Stimulated activated CD4-positive, alpha-beta T cell treated with anti-CD3 and anti-CD28 coated beads, Interleukin-12 subunit alpha, Interleukin-12 subunit beta, amount 100 ng/mL, for 24 hours (primary cell): ENCODE results near the gene NAPEPLD.

Experiments
- DNase-seq, 2 experiments: peaks; one replicate each; pipeline ENCODE4 v3.0.0-alpha.2; 2020; ENCODE audit warnings: low read depth in 2 of 2

Gene NAPEPLD

DNA sequence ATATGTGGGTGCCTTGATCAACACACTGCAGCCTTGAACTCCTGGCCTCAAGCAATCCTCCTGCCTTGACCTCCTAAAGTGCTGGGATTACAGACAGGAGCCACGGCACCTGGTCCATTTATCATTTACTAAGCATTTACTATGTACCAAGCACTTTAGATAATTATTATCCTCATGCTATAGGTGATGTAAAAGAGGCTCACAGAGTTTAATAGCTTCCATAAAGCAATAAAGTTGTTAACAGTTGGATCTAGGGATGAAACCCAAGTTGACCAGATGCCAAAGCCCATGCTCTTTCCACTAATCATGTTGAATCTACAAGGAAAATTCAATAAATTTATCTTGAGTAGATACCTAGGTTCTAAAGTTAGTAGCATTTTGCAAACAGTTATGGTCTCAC is 5.0 kb downstream of the NAPEPLD start:
- DNase-seq, result no peak

DNA sequence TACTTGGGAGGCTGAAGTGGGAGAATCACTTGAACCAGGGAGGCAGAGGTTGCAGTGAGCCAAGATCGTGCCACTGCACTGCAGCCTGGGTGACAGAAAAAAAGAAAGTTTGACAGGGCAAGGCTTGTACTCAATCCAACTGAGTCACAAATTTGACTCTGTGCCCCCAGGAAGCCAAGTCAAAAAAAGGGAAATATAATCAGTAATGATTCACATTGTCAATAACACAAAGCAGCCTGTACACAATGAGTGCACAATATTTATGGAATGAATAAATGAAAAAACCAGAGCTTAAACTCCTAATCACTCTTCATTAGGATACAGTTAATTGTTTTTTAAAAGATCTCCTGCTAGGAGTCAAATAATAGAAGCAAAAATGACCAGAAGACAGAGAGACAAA is 6.4 kb downstream of the NAPEPLD start:
- DNase-seq, result no peak

DNA sequence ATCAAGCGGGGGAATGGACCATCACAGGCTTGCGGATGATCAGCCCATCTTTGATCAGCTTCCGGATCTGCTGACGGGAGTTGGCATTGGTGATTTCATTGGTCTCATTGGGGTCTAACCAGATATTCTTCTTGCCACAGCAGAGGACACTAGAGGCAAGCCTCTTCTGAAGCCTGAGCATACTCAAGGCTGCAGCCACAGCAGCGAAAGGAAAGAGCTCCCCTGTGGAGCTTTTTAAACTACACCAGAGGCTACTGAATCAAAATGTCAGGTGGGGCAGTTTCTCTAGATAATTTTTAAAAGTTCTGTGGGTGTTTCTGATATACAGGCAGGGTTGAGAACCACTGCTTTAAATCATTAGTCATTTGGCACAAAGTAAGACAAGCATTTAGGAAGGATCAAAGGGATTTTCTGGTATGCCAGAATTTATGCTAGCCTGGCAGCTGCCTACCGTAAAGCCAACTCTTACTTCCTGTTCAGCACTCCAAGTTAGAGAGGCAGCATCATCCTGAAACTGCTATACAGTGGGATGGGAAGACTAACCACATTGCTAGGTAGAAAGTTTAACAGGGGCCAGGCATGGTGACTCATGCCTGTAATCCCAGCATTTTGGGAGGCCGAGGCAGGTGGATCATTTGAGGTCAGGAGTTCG is 7.0 kb downstream of the NAPEPLD start:
- DNase-seq, result no peak

DNA sequence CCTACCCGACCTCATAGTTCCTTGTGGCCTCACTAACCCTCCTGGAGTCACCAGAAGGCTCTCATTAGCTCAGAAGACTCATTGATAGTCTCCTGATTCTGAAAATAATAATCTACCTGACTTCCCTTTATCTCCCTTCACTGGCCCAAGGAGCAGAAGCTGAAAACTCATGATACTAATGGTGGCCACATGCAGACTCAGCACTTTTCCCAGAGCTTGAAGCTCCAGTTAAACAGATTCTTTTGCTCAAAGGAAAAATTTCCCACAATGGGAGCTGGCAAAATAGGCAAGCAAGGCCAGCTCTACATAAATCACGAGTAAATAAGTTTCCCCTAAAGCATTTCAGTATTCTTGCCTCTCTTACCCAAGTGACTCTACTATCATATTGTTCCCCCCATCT is 8.2 kb downstream of the NAPEPLD start:
- DNase-seq, result no peak

DNA sequence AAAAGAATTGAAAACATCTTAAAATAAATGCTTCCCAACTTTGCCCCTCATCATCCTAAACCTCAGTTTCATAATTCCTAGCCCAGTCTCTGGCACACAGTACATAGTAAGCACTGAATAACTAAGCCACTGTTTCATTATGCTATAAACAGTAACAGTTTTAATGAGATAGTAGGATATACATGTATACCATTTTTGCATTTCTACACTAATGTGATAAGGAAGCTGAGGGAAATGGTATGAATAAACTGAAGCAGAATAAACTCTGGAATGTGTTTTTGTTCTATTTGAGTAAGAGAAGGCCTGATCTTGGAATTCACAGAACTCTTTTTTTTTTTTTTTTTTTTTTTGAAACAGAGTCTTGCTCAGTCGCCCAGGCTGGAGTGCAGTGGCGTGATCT is 8.8 kb downstream of the NAPEPLD start:
- DNase-seq, result no peak

DNA sequence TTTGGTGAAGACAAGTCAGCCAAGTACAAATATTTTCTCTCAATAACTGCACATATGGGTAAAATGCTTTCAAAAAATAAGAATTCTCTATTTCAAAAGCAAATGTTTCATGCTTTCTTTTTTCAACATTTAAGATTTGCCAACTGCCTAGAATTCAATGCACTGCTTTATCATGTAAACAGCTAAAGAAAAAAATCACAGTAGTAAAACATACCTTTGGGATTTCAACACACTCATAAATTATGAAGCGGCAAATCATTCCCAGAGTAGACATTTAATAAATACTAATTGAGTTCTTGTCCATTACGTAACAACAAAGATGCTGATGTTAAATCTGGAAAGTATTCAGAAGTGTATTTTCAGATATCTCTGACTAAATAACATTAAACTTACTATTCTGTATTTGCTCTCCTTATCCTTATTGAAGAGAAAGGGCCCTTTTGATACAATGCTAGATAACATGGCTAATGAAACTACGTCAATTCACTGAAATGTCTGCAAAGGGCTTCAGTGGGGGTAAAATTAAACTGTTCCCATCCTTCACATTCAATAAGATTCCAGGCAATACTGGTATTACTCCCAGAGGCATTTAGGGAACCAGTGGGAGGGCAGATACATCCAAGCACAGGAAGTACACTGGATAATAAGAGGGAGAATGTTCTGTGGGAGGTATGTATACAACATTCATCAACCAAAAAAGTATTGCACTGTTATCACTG is 13.9 kb downstream of the NAPEPLD start:
- DNase-seq, result no peak

DNA sequence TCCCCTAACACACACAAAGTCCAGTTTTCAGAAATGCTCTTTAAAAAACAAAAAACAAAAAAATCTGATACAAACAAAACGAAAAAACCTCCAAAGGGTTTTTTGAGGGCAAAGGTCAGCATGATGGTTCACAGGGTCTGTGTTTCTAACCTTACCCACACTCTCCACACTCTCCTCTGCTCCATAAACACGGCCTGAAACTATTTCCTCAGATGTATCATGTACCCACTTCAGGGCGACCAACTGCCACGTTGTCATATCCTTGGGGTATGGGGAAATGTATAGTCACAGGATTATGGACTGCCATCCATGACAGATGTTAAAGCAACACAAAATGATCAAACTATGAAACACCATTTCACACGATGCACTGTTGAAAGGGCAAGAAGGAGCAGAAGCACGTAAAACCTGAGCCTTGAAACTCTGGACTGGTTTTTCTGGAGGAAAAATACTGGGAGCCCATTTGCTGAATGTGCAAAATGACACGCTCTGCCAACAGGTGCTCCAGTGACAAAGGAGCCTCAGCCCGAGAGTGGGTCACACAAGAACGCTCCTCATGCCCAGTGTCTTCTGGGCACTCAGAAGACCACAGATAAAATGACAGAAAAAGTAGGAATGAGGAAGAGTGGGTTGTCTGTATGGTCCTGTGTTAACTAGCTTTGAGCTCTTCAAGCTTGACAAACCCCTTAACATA is 15.8 kb downstream of the NAPEPLD start:
- no peak for DNase-seq

DNA sequence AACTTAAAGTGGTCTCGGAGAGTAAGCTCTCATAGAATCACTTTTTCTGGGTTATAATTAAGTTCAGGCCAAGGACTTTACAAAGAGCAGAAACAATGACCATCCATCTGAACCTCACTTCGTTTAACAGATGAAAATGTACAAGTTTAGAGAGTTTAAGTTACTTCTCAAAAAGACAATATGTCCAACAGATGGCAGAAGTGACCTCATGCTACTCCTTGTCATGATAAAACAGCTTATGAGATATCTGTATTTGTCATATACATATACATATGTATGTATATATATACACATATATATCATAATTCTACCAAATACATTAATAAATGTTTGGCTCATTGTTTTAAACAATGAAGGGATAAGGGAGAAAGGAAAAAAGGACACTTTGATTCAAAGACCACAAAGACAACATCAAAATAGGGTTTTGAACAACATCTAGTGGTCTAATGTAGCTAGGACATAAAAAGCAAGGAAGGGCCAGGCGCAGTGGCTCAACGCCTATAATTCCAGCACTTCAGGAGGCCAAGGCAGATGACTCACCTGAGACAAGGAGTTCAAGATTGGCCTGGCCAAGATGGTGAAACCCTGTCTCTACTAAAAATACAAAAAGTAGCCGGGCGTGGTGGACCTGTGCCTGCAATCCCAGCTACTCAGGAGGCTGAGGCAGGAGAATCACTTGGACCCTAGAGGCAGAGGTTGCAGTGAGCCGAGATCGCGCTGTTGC is 17.8 kb downstream of the NAPEPLD start:
- DNase-seq, result no peak

DNA sequence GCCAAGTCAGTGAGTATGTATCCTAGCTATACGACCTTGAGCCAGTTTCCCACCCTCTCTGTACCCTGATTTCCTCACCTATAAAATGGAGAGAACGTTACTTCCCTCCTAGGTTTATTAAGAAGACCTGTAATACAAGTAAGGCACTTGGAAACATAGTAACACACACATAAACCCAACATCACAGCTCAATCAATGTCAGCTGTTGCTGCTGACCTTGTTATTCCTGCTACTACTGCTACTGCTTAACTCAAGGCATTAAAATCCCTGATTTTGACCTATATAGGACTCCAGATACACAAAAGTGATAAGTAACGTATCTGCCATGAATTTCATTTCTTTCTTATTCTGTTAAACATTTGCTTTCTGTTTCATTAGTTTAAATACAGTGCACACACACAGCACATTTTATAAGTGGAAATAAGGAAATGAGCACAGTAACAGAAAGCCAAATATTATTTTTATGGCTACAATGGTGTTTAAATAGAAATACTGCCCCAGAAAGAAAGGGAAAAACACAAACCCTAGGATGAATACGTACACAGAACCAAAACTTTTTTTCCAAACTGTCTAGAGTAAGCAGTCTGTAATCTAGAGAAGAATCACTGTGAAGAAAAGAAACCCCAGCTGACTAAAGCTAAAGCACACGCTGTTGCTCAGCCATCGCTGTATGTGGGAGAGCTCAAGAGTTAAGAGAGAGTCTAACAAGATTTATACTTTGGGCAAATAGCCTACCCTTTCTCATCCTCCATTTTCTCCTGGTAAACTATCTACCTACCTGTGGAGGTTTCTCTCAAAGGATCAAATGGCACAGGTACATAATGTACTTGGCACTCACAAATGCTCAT is 19.0 kb downstream of the NAPEPLD start:
- no peak for DNase-seq

DNA sequence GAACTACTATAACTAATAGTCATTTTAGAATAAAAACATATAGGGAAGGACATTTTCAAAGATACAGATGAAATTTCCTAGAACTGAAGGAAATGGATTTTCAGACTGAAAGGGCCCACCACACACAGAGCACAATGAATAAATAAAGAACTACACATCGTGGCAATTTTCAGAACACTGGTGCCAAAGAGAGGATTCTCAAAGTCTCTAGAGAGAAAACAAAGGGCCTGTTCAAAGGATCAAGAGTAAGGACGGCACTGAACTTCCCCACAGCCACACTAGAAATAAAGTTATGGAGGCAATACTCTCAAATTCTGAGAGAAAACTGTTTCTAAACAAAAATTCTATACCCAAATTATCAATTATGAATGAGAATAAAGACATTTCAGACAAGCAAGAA is 21.9 kb downstream of the NAPEPLD start:
- no peak for DNase-seq

DNA sequence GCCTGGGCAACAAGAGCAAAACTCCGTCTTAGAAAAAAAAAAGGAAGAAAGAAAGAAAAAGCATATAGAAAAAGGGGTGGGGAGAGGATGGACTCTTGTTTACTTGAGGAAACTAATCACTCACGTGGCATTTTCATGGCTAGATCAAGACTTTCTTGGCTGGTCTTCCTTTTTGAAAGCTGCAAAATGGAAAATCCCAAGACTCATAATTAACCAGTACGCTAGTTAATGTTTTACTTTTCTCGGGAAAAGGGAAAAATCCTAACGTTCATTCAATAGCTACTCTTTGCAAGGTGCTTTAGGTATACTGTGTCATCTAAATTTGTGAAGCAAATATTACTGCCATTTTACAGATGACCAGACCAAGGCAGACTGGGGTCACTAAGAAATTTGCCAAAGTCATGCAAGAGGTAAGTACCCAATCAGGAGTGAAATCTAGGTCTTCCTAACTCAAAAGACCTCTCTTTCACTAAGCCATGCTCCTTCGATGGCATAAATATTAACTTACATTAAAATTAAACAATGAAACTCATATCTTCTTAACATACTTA is 24.4 kb downstream of the NAPEPLD start:
- no peak for DNase-seq

DNA sequence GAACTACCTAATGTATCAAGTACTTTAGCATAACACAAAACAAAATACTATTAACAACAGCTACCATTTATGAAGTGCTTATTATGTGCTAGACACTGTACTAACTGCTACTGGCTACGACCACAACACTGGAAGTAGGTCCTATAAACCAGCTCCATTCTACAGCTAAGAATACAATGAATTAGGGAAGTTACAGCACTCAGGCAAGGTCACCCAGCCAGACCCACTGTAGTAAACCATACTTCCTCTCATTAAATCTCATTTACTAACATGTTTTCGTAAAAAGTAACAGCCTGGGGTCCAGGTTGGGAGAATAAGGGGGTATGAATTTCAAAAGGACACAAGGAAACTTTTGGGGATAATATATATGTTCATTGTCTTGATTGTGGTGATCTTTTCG is 25.4 kb downstream of the NAPEPLD start:
- DNase-seq, result no peak

DNA sequence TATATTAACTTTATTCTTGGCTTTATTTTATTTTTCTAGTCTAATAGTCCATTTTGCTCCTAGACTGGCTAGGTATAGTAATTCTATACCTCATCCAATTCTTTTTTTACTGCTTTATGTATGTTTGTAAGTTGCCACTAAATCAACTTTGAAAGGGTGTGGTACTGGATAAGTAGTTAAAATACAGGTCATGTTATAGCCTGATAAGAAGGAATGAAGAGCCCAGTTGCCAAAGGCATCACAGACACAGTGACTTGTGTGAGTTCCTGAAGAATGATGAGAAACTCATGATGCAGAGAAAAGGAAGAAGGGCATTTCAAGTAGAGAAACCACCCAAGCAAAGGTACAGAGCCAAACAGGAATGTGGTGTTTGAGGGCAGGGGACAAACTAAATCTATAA is 27.3 kb downstream of the NAPEPLD start:
- DNase-seq, result no peak

DNA sequence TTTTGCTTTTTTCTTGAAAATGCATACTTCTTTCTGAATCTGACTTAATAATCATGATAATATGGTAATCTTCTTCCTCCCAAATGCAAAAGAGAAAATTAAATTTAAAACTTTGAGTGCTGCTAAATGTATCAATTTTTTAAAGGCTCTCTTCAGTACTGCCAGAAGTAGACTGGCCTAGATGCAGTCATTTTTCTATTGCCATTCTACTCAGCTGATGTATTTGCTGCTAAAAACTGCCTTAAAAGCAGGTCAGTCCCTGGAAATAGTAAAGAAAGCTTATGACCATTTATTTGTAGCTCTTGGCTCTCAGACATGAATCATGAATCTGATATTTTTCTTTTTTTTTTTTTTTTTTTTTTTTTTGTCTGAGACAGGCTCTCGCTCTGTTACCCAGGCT is 28.5 kb downstream of the NAPEPLD start:
- no peak for DNase-seq

DNA sequence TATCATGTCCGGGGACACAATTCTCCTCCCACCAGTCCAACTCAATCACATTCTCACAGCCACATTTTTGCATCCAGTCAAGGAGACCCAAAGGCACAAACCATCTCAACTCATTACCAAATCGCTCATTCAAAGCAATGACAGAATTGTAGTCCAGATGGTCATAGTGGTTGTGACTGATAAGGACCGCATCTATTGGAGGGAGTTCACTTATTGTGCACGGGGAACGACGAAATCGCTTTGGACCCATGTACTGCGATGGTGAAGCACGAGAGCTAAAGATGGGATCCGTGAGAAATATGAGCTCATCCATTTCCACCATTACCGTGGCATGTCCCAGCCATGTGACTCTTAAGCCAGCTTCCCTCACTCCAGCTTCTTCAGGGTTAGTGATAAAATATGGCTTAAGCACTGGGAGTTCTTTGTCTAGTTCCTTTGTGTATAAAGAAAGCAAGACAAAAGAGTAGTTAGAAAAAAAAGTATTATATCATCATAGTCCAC is 29.1 kb downstream of the NAPEPLD start:
- DNase-seq, result no peak

DNA sequence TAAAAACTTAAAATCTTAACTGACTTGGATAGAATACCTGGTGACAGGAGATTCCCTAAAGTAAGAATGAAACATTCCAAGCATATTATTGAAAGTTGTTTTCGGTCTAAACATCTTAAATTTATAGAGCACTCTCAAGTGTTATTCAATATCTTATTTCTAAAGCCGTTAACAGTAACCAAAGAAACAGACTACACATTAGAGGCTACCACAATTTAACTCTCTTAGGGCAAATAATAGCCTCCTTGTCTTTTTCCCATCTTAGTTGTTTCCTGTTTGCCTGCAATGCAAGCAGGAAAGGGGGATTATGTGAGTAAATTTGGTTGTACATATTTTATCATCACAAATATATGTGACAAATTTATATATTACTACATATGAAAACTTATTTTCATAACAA is 31.4 kb downstream of the NAPEPLD start:
- no peak for DNase-seq

DNA sequence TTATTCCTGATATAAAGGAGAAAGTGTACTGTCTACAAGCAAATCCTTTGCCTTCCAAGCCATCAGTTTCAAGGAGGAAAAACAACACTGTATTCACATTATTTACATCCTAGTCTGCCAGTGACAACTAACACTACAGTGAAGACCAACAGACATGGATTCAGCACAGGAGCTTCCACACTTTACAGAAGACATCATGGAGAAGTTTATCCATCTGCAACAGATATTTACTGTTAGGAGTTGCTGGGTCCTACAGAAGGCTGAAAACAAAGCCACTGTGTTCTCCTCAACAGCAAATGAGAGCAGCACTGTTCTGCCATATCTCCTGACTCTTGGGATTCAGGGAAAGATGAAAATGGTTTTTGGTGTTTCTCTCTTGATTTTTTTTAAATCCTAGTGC is 31.9 kb downstream of the NAPEPLD start:
- no peak for DNase-seq

DNA sequence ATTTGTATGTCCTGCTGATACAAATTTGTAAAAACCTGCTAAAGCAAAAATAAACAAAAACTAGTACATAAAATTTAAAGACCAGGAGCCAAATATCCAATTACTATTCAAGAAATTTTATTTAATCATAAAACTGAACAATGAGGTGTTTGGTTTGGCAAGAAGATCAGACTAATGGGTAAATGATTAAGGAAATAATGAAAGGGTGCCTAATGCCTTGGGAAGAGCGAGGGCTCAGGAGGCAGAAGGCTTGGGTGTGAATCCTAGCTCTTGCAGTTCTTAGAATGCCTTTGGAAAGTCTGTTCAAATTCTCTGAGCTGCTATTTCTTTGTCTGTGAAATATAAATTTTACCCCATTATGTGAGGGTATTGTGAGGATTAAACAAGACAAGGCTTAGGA is 32.4 kb downstream of the NAPEPLD start:
- no peak for DNase-seq

DNA sequence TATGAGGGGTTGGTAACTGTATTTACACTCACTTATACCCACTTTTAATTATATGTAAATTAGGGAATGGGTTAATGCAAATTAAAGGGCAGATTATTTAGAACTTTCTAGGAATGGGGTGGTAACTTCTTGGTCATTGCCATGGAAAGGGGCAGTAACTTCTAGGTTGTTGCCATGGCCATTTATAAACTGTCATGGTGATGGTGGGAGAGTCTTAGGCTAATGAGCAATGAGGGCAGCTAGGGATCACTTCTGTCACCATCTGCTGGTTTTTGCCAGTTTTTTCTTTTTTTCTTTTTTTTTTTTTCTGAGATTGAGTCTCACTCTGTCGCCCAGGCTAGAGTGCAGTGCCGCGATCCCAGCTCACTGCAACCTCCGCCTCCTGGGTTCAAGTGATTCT is 33.1 kb downstream of the NAPEPLD start:
- no peak for DNase-seq

DNA sequence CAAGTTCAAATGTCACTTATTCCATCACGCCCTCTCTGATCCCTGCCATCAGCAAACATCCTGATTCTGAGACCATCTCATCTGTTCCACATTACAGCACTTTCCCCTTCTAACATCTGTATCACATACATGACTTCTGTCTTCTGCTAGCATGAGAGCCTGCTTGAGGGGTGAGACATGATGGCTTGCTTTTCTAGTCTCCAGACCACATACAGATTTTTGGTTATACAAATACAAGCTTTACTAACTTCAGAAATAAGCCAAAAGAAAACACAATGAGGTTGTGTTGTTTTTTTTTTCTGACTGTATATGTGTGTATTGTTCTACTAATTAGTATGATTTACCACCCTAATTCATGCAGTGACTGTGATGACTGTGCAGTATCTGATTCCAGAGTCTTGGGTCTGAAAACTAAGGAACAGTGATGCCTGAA is 34.3 kb downstream of the NAPEPLD start:
- no peak for DNase-seq

DNA sequence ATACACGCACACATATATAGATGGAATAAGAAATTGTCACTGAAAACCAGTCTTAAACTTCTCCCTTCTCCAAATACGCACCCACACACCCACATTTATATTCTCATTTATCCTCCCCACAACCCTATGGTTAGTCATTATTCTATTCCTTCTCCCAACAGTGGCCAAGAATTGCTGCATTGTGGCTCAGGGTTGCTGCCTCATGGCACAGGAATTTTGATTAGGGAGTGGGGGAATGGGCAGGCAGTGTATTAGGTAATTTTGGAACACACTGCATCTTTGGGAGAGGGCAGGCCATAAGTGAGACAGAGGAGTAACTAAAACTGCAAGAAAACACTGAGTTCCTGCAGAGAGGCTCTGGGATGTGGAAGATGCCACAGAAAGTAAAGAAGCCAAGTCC is 35.7 kb downstream of the NAPEPLD start:
- DNase-seq, result no peak
